Measurements from ENCODE around the gene CLCNKA.
"Not testable (repeated sequence)": the region's sequence is repeated elsewhere in the genome, so short reads cannot be mapped to it uniquely, and the experiment has no call there.

CLCNKA gene

GRCh38 chr1:16053781-16054502 is 32.1 kb downstream of the CLCNKA start:
- TF ChIP-seq CTCF (conservative IDR thresholded peaks at IDR 0.05) = no peak
- H3K27ac ChIP-seq = no peak overlapping the region

GRCh38 chr1:16054598-16055540 is 33.0 kb downstream of the CLCNKA start:
- TF ChIP-seq CTCF (conservative IDR thresholded peaks at IDR 0.05) = no peak
- no peak overlapping the region for H3K27ac ChIP-seq

GRCh38 chr1:16055613-16056520 is 34.0 kb downstream of the CLCNKA start:
- peak; percentile 96 for TF ChIP-seq CTCF (conservative IDR thresholded peaks at IDR 0.05)
- no peak overlapping the region; the same call in 1 of the 2 replicates for H3K27ac ChIP-seq

- not testable (repeated sequence) for H3K27ac ChIP-seq
These were observed 34.7 kb downstream of the CLCNKA start for GRCh38 chr1:16056521-16056912.

GRCh38 chr1:16057314-16057915 is 35.6 kb downstream of the CLCNKA start:
- not testable (repeated sequence) for H3K27ac ChIP-seq

- not testable (repeated sequence) for H3K27ac ChIP-seq
These were observed 36.7 kb downstream of the CLCNKA start for GRCh38 chr1:16058394-16059120.

- TF ChIP-seq CTCF (conservative IDR thresholded peaks at IDR 0.05) = no peak
- H3K27ac ChIP-seq = no peak overlapping the region
These were observed 39.4 kb downstream of the CLCNKA start for GRCh38 chr1:16061266-16061665.

- H3K27ac ChIP-seq = not testable (repeated sequence)
These were observed 40.3 kb downstream of the CLCNKA start for GRCh38 chr1:16061989-16062686.

GRCh38 chr1:16062687-16063075 is 40.8 kb downstream of the CLCNKA start:
- H3K27ac ChIP-seq = not testable (repeated sequence)
